K562 (cell line): Measurements from ENCODE around the gene C1R. TPM values are rescaled to one million over a fixed set of nuclear protein-coding genes. Genes with fewer than 3 reads are reported as not detected.

Experiments
- ATAC-seq: fragments of 200-7000 bp; cut with Tn5 transposase; 3 replicates; pipeline ENCODE4 v1.9.1; 2020; ENCODE audit warnings: moderate library complexity
- BruUV-seq: library from RNA; stranded (reverse); fragments of 400-500 nt; replicated peaks from 2 replicates; lab custom pipeline; 2021; lab: Mats Ljungman, UMichigan
- CTCF ChIA-PET: fragments of 300-600 bp; formaldehyde crosslinking; extraction: SDS; loops from one replicate; lab custom pipeline; 2021; ENCODE audit warnings: low intra/inter-chr PET ratio; lab: Yijun Ruan, JAX
- POLR2A ChIA-PET: fragments of 300-600, 350-650 bp; sonication (Branson Sonifier 250); formaldehyde crosslinking; extraction: SDS; loops from one replicate; lab custom pipeline; 2021; ENCODE audit warnings: antibody characterized with exemption, inconsistent platforms; lab: Yijun Ruan, JAX
- DNase-seq, 4 experiments: peaks; one replicate each; pipeline versions ENCODE4 v3.0.0 to v3.0.0-alpha.2; 2011 to 2018; ENCODE audit warnings: low spot score in 3 of 4, mixed read lengths in 3 of 4; ENCODE audit errors: extremely low read depth in 1 of 4
- FAIRE-seq: peaks from 2 replicates; lab custom pipeline; 2011; peaks lifted over from hg19 to GRCh38; lab: Jason Lieb, UNC
- H2AFZ ChIP-seq: 2 replicates; pipeline ENCODE4 v1.6.0; 2011; ENCODE audit warnings: low read depth, low read length, control low read depth, inconsistent platforms
- H3K27ac ChIP-seq: fragments of 200-600 bp; 3 replicates; pipeline ENCODE4 v1.8.0; 2011; ENCODE audit warnings: low read depth, mild to moderate bottlenecking, control low read depth, inconsistent platforms, low read length, moderate library complexity, mixed read lengths; ENCODE audit errors: extremely low read depth
- H3K27me3 ChIP-seq, 2 experiments: fragments of 300-600 bp in 1 of 2; 2 replicates in 1 of 2; 3 replicates in 1 of 2; pipeline versions ENCODE4 v1.6.0 to v1.8.0; 2011; ENCODE audit warnings: inconsistent platforms in 2 of 2, low read length in 2 of 2, mild to moderate bottlenecking in 1 of 2, mixed read lengths in 1 of 2, moderate library complexity in 1 of 2; ENCODE audit not compliant: control insufficient read depth in 2 of 2, insufficient read depth in 2 of 2
- H3K36me3 ChIP-seq: fragments of 300-600 bp; 3 replicates; pipeline ENCODE4 v1.8.0; 2011; ENCODE audit warnings: mild to moderate bottlenecking, low read length, inconsistent platforms; ENCODE audit not compliant: control insufficient read depth, insufficient read depth
- H3K4me1 ChIP-seq, 2 experiments: fragments of 200-600 bp in 1 of 2; replicated peaks in 1 of 2; 2 replicates in 1 of 2; 3 replicates in 1 of 2; pipeline versions ENCODE4 v1.5.1 to v1.8.0; 2011; ENCODE audit warnings: inconsistent platforms in 2 of 2, low read length in 2 of 2, mild to moderate bottlenecking in 1 of 2, mixed read lengths in 1 of 2, moderate library complexity in 1 of 2; ENCODE audit not compliant: control insufficient read depth in 2 of 2, insufficient read depth in 2 of 2
- H3K4me2 ChIP-seq: 2 replicates; pipeline ENCODE4 v1.6.1; 2011; ENCODE audit warnings: low read length, control low read depth, inconsistent platforms, mixed read lengths; ENCODE audit not compliant: insufficient read depth
- H3K4me3 ChIP-seq: fragments of 200-600 bp; sonication (generic), shearing (Covaris generic); 2 replicates; pipeline ENCODE4 v1.5.1; 2016; ENCODE audit warnings: control low read depth, inconsistent platforms
- H3K79me2 ChIP-seq: fragments of 200-600 bp; 3 replicates; pipeline ENCODE4 v1.8.0; 2011; ENCODE audit warnings: low read length, inconsistent platforms; ENCODE audit not compliant: control insufficient read depth, insufficient read depth
- H3K9ac ChIP-seq, 2 experiments: 2 replicates each; pipeline versions ENCODE4 v1.6.0 to v1.6.1; 2011; ENCODE audit warnings: low read depth in 2 of 2, low read length in 2 of 2, control low read depth in 1 of 2, inconsistent platforms in 1 of 2, mild to moderate bottlenecking in 1 of 2, mixed read lengths in 1 of 2; ENCODE audit not compliant: insufficient read depth in 1 of 2
- H3K9me1 ChIP-seq: one replicate; pipeline ENCODE4 v1.6.0; 2011; ENCODE audit warnings: inconsistent platforms, mild to moderate bottlenecking, low read length, moderate library complexity; ENCODE audit not compliant: control insufficient read depth, insufficient read depth
- H3K9me3 ChIP-seq: replicated peaks from 2 replicates; pipeline ENCODE4 v1.5.1; 2011; ENCODE audit warnings: low read depth, low read length, inconsistent platforms; ENCODE audit not compliant: control insufficient read depth, insufficient read depth
- H4K20me1 ChIP-seq: replicated peaks from 2 replicates; pipeline ENCODE4 v1.6.1; 2011; ENCODE audit warnings: low read length, inconsistent platforms, mixed read lengths; ENCODE audit not compliant: control insufficient read depth, insufficient read depth
- GATAD2A ChIP-seq: fragments of 450-650 bp; IDR thresholded peaks from 2 replicates; pipeline ENCODE4 v1.6.1; 2017
- KLF13 ChIP-seq: fragments of 450-650 bp; IDR thresholded peaks from 2 replicates; pipeline ENCODE4 v1.6.1; 2016; ENCODE audit warnings: missing genetic modification characterization, low read depth, mild to moderate bottlenecking, missing compliant biosample characterization, moderate library complexity, borderline replicate concordance
- PRDM10 ChIP-seq: fragments of 450-650 bp; IDR thresholded peaks from 2 replicates; pipeline ENCODE4 v1.6.1; 2018; ENCODE audit not compliant: partially characterized antibody
- PRMT5 ChIP-seq: sonication (generic); formaldehyde crosslinking; IDR thresholded peaks from 2 replicates; pipeline ENCODE4 v1.5.0; 2020; ENCODE audit warnings: missing genetic modification reagents
- SNRNP70 ChIP-seq: fragments of 200-400 bp; formaldehyde crosslinking; optimal IDR thresholded peaks from 2 replicates; pipeline ENCODE3; 2017; ENCODE audit warnings: low read depth, low read length
- STAT5A ChIP-seq: IDR thresholded peaks from 2 replicates; pipeline ENCODE4 v1.6.1; 2012; ENCODE audit warnings: low read length, inconsistent platforms, borderline replicate concordance
- STAT6 ChIP-seq: sonication (generic); formaldehyde crosslinking; IDR thresholded peaks from 2 replicates; pipeline ENCODE4 v1.8.1; 2023; ENCODE audit warnings: mild to moderate bottlenecking, missing genetic modification reagents
- TAF7 ChIP-seq: fragments of 450-650 bp; IDR thresholded peaks from 2 replicates; pipeline ENCODE4 v1.6.1; 2016; ENCODE audit warnings: missing genetic modification characterization, missing compliant biosample characterization
- TCF15 ChIP-seq: fragments of 250-450 bp; sonication (Bioruptor Pico); IDR thresholded peaks from 2 replicates; pipeline ENCODE4 v1.8.0; 2022; ENCODE audit warnings: moderate library complexity, mild to moderate bottlenecking, inconsistent platforms
- TRIM28 ChIP-seq: fragments of 450-650 bp; IDR thresholded peaks from 2 replicates; pipeline ENCODE4 v1.6.1; 2017
- ZFP1 ChIP-seq: fragments of 450-650 bp; formaldehyde crosslinking; IDR thresholded peaks from 2 replicates; pipeline ENCODE4 v1.4.0; 2020; ENCODE audit warnings: mild to moderate bottlenecking, mixed read lengths
- ZNF212 ChIP-seq: fragments of 450-650 bp; formaldehyde crosslinking; IDR thresholded peaks from 2 replicates; pipeline ENCODE4 v1.4.0; 2020; ENCODE audit warnings: mild to moderate bottlenecking
- ZSCAN32 ChIP-seq: fragments of 450-650 bp; formaldehyde crosslinking; IDR thresholded peaks from 2 replicates; pipeline ENCODE4 v1.4.0; 2020; ENCODE audit warnings: mild to moderate bottlenecking, moderate library complexity
- WGBS: fragments of 100-300 bp; shearing (Covaris generic); methylation state at CpG from one replicate; pipeline ENCODE4 v1.1.6; 2016; ENCODE audit warnings: low coverage, mixed read lengths; ENCODE audit not compliant: insufficient coverage; ENCODE audit errors: missing lambda C conversion rate; 5-methylcytosine and 5-hydroxymethylcytosine counted together
- in situ Hi-C: fragments of 300-500 bp; cut with MboI; formaldehyde crosslinking; loops from 4 replicates; pipeline ENCODE4 v1.15.0; 2018; ENCODE audit warnings: inconsistent platforms, mixed read lengths
- intact Hi-C: fragments of 100-400 bp; cut with micrococcal nuclease; formaldehyde crosslinking; loops from 2 replicates; pipeline ENCODE4 v1.14.2; 2022
- polyA plus RNA-seq, 8 experiments: library from polyadenylated mRNA; depleted of rRNA in 4 of 8; stranded (reverse) in 5 of 8; unstranded in 3 of 8; fragments of >200 nt; fragmentation: Nextera tagmentation in 2 of 8; fragmentation: Illumina TruSeq in 1 of 8; extraction: Ambion mirVana in 2 of 8; extraction: Trizol in 1 of 8; gene quantifications; 2 replicates each; pipeline versions ENCODE4 v1.2.1 to v1.2.3, GENCODE V29; 2011 to 2014; ENCODE audit warnings: inconsistent platforms in 1 of 8, missing spikeins in 1 of 8
- total RNA-seq, 7 experiments: library from RNA; depleted of rRNA in 6 of 7; stranded (reverse); fragments of >200 nt in 6 of 7; fragmentation: Illumina TruSeq in 2 of 7; extraction: Trizol in 2 of 7; gene quantifications; 2 replicates each; pipeline versions ENCODE4 v1.2.1 to v1.2.3, GENCODE V29; 2011 to 2021; ENCODE audit warnings: low replicate concordance in 1 of 7

The C1R gene
- total and polyA plus RNA-seq, 9 of the 15 experiments (the other 6 are each of a cell fraction or from before 2014, with no cell fraction given) = 0.07 to 1.0 (median 0.33) TPM; not detected in 1

- H2AFZ ChIP-seq = no peak overlapping the region
- H4K20me1 ChIP-seq = no peaks in the 10 kb centered on the region
- no peaks in the 10 kb centered on the region for H3K27me3 ChIP-seq
- H3K27ac ChIP-seq = no peak overlapping the region
- peaks cover 3% of the 10 kb centered on the region for H3K9me3 ChIP-seq
- in situ Hi-C loops = no loop called here
- no peaks in the 10 kb centered on the region for H3K9me1 ChIP-seq
- ATAC-seq (no peak), DNase-seq (no peak), FAIRE-seq (no peak)
- H3K79me2 ChIP-seq = peaks cover 41% of the 10 kb centered on the region
- ChIA-PET POLR2A (no interaction called here), CTCF (no interaction called here)
- H3K4me2 ChIP-seq = no peak overlapping the region
- intact Hi-C loops = no loop called here
- no TSS peak for BruUV-seq
- H3K9ac ChIP-seq = no peak overlapping the region
- peaks cover 30% of the 10 kb centered on the region; the same call in 2 of the 3 replicates for H3K36me3 ChIP-seq
- no peak overlapping the region for H3K4me3 ChIP-seq
- H3K4me1 ChIP-seq = peaks cover 6 to 16% of the 10 kb centered on the region in 2 experiments
- TF ChIP-seq TAF7 (no peak), STAT5A (no peak), TRIM28 (0 out of 2 replicates have a peak, but pooled peaks have one; percentile 55), GATAD2A (no peak), SNRNP70 (no peak), TCF15 (no peak), ZFP1 (peak; percentile 85), STAT6 (CRISPR knock-in tag) (no peak), PRDM10 (no peak), ZNF212 (CRISPR knock-in tag) (no peak), ZSCAN32 (CRISPR knock-in tag) (no peak), PRMT5 (no peak), KLF13 (tag) (no peak)
- WGBS = 71% methylated on average over 1 of the region's 1 CpG
These were observed 13.8 kb upstream of the C1R start for GRCh38 chr12:7106082-7106481.
